HEK293 (cell line): ENCODE measurements around the gene MEP1A.

ENCODE experiments used
- CTCF ChIP-seq: fragments of 450-650 bp; formaldehyde crosslinking; IDR thresholded peaks from 2 replicates; pipeline ENCODE4 v1.5.1; 2016; ENCODE audit warnings: missing biosample characterization, missing genetic modification characterization
- GFI1B ChIP-seq: fragments of 450-650 bp; formaldehyde crosslinking; IDR thresholded peaks from 2 replicates; pipeline ENCODE4 v1.5.1; 2016; ENCODE audit warnings: missing biosample characterization, missing genetic modification characterization
- MEIS1 ChIP-seq: sonication (generic); formaldehyde crosslinking; IDR thresholded peaks from 2 replicates; pipeline ENCODE4 v1.8.1; 2022; ENCODE audit warnings: missing genetic modification reagents, mild to moderate bottlenecking, borderline replicate concordance
- OVOL3 ChIP-seq: fragments of 450-650 bp; formaldehyde crosslinking; IDR thresholded peaks from 2 replicates; pipeline ENCODE4 v1.5.1; 2016; ENCODE audit warnings: missing biosample characterization, missing genetic modification characterization
- PBX3 ChIP-seq: sonication (generic); formaldehyde crosslinking; IDR thresholded peaks from 2 replicates; pipeline ENCODE4 v1.8.1; 2022; ENCODE audit warnings: mild to moderate bottlenecking, moderate library complexity, missing genetic modification reagents
- REST ChIP-seq: fragments of 450-650 bp; formaldehyde crosslinking; IDR thresholded peaks from 2 replicates; pipeline ENCODE4 v1.5.1; 2016; ENCODE audit warnings: missing biosample characterization, missing genetic modification characterization
- ZBTB20 ChIP-seq: fragments of 450-650 bp; formaldehyde crosslinking; IDR thresholded peaks from 2 replicates; pipeline ENCODE4 v1.5.1; 2016; ENCODE audit warnings: missing biosample characterization, missing genetic modification characterization
- ZNF132 ChIP-seq: fragments of 450-650 bp; formaldehyde crosslinking; IDR thresholded peaks from 2 replicates; pipeline ENCODE4 v1.5.1; 2017; ENCODE audit warnings: missing biosample characterization, missing genetic modification characterization, borderline replicate concordance
- ZNF140 ChIP-seq: fragments of 450-650 bp; formaldehyde crosslinking; IDR thresholded peaks from 2 replicates; pipeline ENCODE4 v1.5.1; 2016; ENCODE audit warnings: missing biosample characterization, missing genetic modification characterization
- ZNF501 ChIP-seq: fragments of 450-650 bp; formaldehyde crosslinking; IDR thresholded peaks from 2 replicates; pipeline ENCODE4 v1.5.1; 2016; ENCODE audit warnings: missing biosample characterization, missing genetic modification characterization
- ZNF660 ChIP-seq: fragments of 450-650 bp; IDR thresholded peaks from 2 replicates; pipeline ENCODE4 v1.5.1; 2018; ENCODE audit warnings: missing biosample characterization, mild to moderate bottlenecking, missing genetic modification characterization
- ZNF785 ChIP-seq: fragments of 450-650 bp; formaldehyde crosslinking; IDR thresholded peaks from 2 replicates; pipeline ENCODE4 v1.5.1; 2016; ENCODE audit warnings: missing biosample characterization, missing genetic modification characterization
- TF ChIP-seq, protein P1 (sequence below): fragments of 450-650 bp; formaldehyde crosslinking; conservative IDR thresholded peaks from 2 replicates; pipeline ENCODE4 v1.5.1; 2016; ENCODE audit warnings: low read depth, missing biosample characterization, missing genetic modification characterization

DNA sequence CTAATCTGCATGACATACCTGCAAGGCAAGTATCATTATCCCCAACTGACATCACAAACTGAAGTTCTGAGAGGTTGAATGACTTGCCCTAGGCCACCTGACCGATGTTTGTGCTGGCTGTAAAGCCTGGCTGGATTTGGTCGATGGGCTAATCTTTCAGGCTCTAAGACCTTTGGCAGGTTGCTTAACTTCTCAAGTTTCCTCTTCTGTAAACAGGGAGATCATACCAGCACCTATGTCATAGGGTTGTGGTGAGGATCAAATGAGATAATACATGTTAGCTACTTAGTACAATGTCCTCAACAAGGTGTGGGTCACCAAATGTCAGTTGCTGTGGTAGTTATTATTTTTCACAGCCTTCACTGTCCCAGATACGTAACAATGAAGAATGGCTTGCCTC lies 32.3 kb upstream of the MEP1A start:
- TF ChIP-seq CTCF (tag by site-specific recombination), result no peak
- TF ChIP-seq, protein P1, sequence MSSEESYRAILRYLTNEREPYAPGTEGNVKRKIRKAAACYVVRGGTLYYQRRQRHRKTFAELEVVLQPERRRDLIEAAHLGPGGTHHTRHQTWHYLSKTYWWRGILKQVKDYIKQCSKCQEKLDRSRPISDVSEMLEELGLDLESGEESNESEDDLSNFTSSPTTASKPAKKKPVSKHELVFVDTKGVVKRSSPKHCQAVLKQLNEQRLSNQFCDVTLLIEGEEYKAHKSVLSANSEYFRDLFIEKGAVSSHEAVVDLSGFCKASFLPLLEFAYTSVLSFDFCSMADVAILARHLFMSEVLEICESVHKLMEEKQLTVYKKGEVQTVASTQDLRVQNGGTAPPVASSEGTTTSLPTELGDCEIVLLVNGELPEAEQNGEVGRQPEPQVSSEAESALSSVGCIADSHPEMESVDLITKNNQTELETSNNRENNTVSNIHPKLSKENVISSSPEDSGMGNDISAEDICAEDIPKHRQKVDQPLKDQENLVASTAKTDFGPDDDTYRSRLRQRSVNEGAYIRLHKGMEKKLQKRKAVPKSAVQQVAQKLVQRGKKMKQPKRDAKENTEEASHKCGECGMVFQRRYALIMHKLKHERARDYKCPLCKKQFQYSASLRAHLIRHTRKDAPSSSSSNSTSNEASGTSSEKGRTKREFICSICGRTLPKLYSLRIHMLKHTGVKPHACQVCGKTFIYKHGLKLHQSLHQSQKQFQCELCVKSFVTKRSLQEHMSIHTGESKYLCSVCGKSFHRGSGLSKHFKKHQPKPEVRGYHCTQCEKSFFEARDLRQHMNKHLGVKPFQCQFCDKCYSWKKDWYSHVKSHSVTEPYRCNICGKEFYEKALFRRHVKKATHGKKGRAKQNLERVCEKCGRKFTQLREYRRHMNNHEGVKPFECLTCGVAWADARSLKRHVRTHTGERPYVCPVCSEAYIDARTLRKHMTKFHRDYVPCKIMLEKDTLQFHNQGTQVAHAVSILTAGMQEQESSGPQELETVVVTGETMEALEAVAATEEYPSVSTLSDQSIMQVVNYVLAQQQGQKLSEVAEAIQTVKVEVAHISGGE (tag by site-specific recombination), result no peak
- no peak for TF ChIP-seq ZBTB20
- no peak for TF ChIP-seq ZNF785 (tag by site-specific recombination)
- TF ChIP-seq OVOL3 (tag by site-specific recombination), result no peak
- TF ChIP-seq REST (tag by site-specific recombination), result no peak
- TF ChIP-seq PBX3 (CRISPR knock-in tag), result no peak
- TF ChIP-seq ZNF501 (tag by site-specific recombination), result no peak
- no peak for TF ChIP-seq ZNF132
- TF ChIP-seq ZNF660 (tag by site-specific recombination), result no peak
- no peak for TF ChIP-seq ZNF140
- no peak for TF ChIP-seq MEIS1 (CRISPR knock-in tag)
- no peak for TF ChIP-seq GFI1B (tag by site-specific recombination)
